ENCODE measurements around the gene KRT16. TPM values are rescaled to one million over a fixed set of nuclear protein-coding genes. Genes with fewer than 3 reads are reported as not detected.
"Not testable (repeated sequence)": the region's sequence is repeated elsewhere in the genome, so short reads cannot be mapped to it uniquely, and the experiment has no call there.

The KRT16 gene
- total RNA-seq, 1 experiment from 2014 or later = 1.4 TPM

- in situ Hi-C loops (cut with HindIII; ENCODE audit: low pct_unique_long_range_greater_than_20kb, low sequenced_read_pairs) = no loop called here
Observed at GRCh38 chr17:41595585-41595984, 17.0 kb downstream of the KRT16 start.

GRCh38 chr17:41594363-41594915, 18.1 kb downstream of the KRT16 start:
- DNase-seq (ENCODE audit: low read depth) = no peak
- in situ Hi-C loops (cut with HindIII; ENCODE audit: low pct_unique_long_range_greater_than_20kb, low sequenced_read_pairs) = no loop called here

More at GRCh38 chr17:41595585-41595984, 17.0 kb downstream of the KRT16 start:
- no peak for DNase-seq (ENCODE audit: low read depth)

GRCh38 chr17:41593306-41593981, 19.1 kb downstream of the KRT16 start:
- in situ Hi-C loops (cut with HindIII; ENCODE audit: low pct_unique_long_range_greater_than_20kb, low sequenced_read_pairs) = no loop called here
- DNase-seq (ENCODE audit: low read depth) = no peak

- in situ Hi-C loops (cut with HindIII; ENCODE audit: low pct_unique_long_range_greater_than_20kb, low sequenced_read_pairs) = no loop called here
- DNase-seq (ENCODE audit: low read depth) = no peak
Observed at GRCh38 chr17:41592601-41593305, 19.8 kb downstream of the KRT16 start.

- in situ Hi-C loops (cut with HindIII; ENCODE audit: low pct_unique_long_range_greater_than_20kb, low sequenced_read_pairs) = no loop called here
- DNase-seq (ENCODE audit: low read depth) = no peak
Observed at GRCh38 chr17:41589301-41589700, 23.3 kb downstream of the KRT16 start.

- no peak for DNase-seq (ENCODE audit: low read depth)
- in situ Hi-C loops (cut with HindIII; ENCODE audit: low pct_unique_long_range_greater_than_20kb, low sequenced_read_pairs) = no loop called here
Observed at GRCh38 chr17:41588126-41588810, 24.3 kb downstream of the KRT16 start.

GRCh38 chr17:41586863-41587495, 25.6 kb downstream of the KRT16 start, which contains the start of gene KRT14:
Gene KRT14 (minus strand): TSS chr17:41586895. CDS start chr17:41586834, 61 bp downstream.
- DNase-seq (ENCODE audit: low read depth) = no peak
- in situ Hi-C loops (cut with HindIII; ENCODE audit: low pct_unique_long_range_greater_than_20kb, low sequenced_read_pairs) = no loop called here

GRCh38 chr17:41585301-41586056, 27.1 kb downstream of the KRT16 start:
- in situ Hi-C loops (cut with HindIII; ENCODE audit: low pct_unique_long_range_greater_than_20kb, low sequenced_read_pairs) = no loop called here
- DNase-seq (ENCODE audit: low read depth) = no peak

- in situ Hi-C loops (cut with HindIII; ENCODE audit: low pct_unique_long_range_greater_than_20kb, low sequenced_read_pairs); DNase-seq (ENCODE audit: low read depth): not testable (repeated sequence)
Observed at GRCh38 chr17:41584331-41584927, 28.1 kb downstream of the KRT16 start.

- no peak for DNase-seq (ENCODE audit: low read depth)
- in situ Hi-C loops (cut with HindIII; ENCODE audit: low pct_unique_long_range_greater_than_20kb, low sequenced_read_pairs) = no loop called here
Observed at GRCh38 chr17:41583137-41584127, 29.1 kb downstream of the KRT16 start.

- in situ Hi-C loops (cut with HindIII; ENCODE audit: low pct_unique_long_range_greater_than_20kb, low sequenced_read_pairs); DNase-seq (ENCODE audit: low read depth): not testable (repeated sequence)
Observed at GRCh38 chr17:41582061-41582968, 30.3 kb downstream of the KRT16 start.

GRCh38 chr17:41581366-41582060, 31.1 kb downstream of the KRT16 start:
- in situ Hi-C loops (cut with HindIII; ENCODE audit: low pct_unique_long_range_greater_than_20kb, low sequenced_read_pairs) = no loop called here
- DNase-seq (ENCODE audit: low read depth) = no peak

GRCh38 chr17:41580687-41581365, 31.7 kb downstream of the KRT16 start:
- in situ Hi-C loops (cut with HindIII; ENCODE audit: low pct_unique_long_range_greater_than_20kb, low sequenced_read_pairs) = no loop called here
- DNase-seq (ENCODE audit: low read depth) = no peak

- in situ Hi-C loops (cut with HindIII; ENCODE audit: low pct_unique_long_range_greater_than_20kb, low sequenced_read_pairs) = no loop called here
- DNase-seq (ENCODE audit: low read depth) = no peak
Observed at GRCh38 chr17:41580244-41580575, 32.4 kb downstream of the KRT16 start.
